ACHN (cell line): ENCODE results near the gene FGD2.

Experiments
- DNase-seq: peaks from one replicate; pipeline ENCODE4 v3.0.0-alpha.2; 2015
- in situ Hi-C: cut with HindIII; loops from 2 replicates; pipeline ENCODE4 v1.10.0; 2017; ENCODE audit warnings: low sequenced_read_pairs, low pct_ligation_motif_present, low pct_unique_long_range_greater_than_20kb

The FGD2 gene

GRCh38 chr6:37068356-37069270 is 63.2 kb downstream of the FGD2 start:
- in situ Hi-C loops = no loop called here
- no peak for DNase-seq

- in situ Hi-C loops = no loop called here
- no peak for DNase-seq
Observed at GRCh38 chr6:37069639-37070038, 64.2 kb downstream of the FGD2 start.

GRCh38 chr6:37072526-37072925 is 67.1 kb downstream of the FGD2 start:
- DNase-seq = no peak
- in situ Hi-C loops = no loop called here

DNA sequence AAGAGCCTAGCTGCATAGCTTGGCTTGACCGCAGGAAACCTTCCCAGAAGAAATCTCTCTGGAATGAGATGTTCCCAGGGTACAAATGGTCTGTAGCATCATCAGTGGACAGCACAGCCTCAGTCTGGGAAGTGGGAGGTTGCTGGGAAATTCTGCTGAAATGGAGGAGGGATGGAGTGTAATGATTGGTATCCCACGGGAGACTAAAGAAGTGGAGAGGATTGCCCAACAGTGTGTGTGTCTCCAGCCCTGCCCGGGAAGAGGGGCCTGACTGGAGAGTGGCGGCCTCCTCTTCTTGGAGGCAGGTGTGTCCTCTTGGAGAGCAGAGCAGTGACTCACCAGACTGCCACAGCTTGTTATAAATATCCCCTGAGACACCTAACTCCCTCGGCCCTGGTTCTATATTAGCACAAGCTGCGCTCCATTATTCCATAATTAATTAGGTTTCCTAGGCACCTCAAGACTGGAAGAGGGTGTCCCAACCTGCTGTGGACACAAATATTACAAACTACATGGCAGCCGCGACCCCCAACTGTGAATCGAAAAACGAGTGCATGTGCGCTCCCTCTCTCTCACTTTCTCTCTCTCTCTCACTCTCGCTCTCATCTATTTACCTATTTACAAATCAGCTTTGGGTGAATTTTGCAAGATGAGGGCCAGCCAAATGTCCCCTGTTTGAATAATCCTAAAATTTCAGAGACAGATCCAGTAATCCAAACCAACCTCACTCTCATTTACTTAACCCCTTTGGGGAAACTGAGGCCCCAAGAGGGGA is 68.8 kb downstream of the FGD2 start:
- in situ Hi-C loops = no loop called here
- no peak for DNase-seq

DNA sequence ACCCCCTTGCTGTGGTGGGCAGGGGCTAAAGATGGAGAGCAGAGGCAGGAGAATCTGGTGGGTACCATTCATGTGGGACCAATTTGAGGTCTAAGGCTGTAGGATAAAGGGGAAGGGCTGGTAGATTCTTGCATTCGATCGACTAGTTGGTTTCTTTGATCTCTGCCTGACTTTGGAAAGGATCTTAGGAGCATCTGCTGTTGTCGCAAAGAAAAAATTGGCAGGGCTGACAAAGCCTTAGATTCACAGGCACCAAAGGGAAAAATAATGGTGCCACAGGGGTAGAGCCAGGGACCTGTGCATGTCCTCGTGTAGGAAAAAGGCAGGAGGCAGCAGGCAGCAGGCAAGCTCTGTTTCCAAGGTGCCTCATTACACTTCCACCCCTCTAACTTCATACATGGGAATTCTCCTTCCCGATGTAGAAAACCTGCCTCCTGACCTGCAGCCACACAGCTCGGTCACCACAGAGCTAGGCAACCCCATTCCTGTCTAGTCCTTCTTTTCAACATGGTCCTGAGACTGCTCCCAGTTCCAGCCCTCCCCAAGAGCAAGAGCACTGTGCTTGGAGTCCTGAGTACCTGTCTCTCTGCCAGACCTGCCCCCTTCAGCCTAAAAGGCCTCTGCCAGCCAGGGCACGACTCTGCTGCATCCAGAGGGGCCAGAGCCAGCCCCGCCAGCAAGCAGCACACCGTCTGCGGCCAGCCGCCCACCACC is 71.9 kb downstream of the FGD2 start:
- DNase-seq = no peak
- in situ Hi-C loops = no loop called here

- DNase-seq = no peak
- in situ Hi-C loops = no loop called here
Observed at GRCh38 chr6:37077905-37078296, 72.4 kb downstream of the FGD2 start.
